ENCODE data around the gene BRIX1. TPM values are rescaled to one million over a fixed set of nuclear protein-coding genes. Genes with fewer than 3 reads are reported as not detected.

Gene BRIX1
- total and polyA plus RNA-seq, 10 donors = 17.8 to 28.3 (median 22.1) TPM

- WGBS, 5 donors = 75 to 90% (median 88%) methylated on average over 4 of the region's 4 CpGs
- TF ChIP-seq, protein P1, sequence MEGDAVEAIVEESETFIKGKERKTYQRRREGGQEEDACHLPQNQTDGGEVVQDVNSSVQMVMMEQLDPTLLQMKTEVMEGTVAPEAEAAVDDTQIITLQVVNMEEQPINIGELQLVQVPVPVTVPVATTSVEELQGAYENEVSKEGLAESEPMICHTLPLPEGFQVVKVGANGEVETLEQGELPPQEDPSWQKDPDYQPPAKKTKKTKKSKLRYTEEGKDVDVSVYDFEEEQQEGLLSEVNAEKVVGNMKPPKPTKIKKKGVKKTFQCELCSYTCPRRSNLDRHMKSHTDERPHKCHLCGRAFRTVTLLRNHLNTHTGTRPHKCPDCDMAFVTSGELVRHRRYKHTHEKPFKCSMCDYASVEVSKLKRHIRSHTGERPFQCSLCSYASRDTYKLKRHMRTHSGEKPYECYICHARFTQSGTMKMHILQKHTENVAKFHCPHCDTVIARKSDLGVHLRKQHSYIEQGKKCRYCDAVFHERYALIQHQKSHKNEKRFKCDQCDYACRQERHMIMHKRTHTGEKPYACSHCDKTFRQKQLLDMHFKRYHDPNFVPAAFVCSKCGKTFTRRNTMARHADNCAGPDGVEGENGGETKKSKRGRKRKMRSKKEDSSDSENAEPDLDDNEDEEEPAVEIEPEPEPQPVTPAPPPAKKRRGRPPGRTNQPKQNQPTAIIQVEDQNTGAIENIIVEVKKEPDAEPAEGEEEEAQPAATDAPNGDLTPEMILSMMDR (IDR thresholded peaks at IDR 0.05 in 8 of 11, conservative IDR thresholded peaks at IDR 0.05 in 3 of 11) = no peak
- TF ChIP-seq POLR2AphosphoS5 (IDR thresholded peaks at IDR 0.05) (no peak), POLR2A (IDR thresholded peaks at IDR 0.05) (no peak)
- peak overlapping the region in 6 of 8 donors; percentile 74 to 97 (median 90) for H3K4me3 ChIP-seq
- no peaks in the 10 kb centered on the region for H3K9me3 ChIP-seq
- DNase-seq = no peak
- no peaks in the 10 kb centered on the region for H3K27me3 ChIP-seq (replicated peaks in 1 of 7)
- intact Hi-C loops (cut with DNase I; ENCODE audit: low total_unique reads) = no loop called here
- peak overlapping the region in 2 of 8 donors; percentile 96 to 97 for H3K27ac ChIP-seq
- peaks cover 10 to 46% (median 32%) of the 10 kb centered on the region in 6 donors for H3K4me1 ChIP-seq
- peaks cover 0 to 39% (median 13%) of the 10 kb centered on the region in 6 donors for H3K36me3 ChIP-seq
These were observed 15.4 kb downstream of the BRIX1 start for GRCh38 chr5:34930870-34931269.

GRCh38 chr5:34932947-34933346 is 17.4 kb downstream of the BRIX1 start:
- 86 to 92% (median 89%) methylated on average over 2 of the region's 2 CpGs for WGBS, 5 donors
- Histone ChIP-seq H3K27me3 (replicated peaks in 1 of 7) (no peaks in the 10 kb centered on the region), H3K4me1 (peaks cover 10 to 45% (median 32%) of the 10 kb centered on the region in 6 donors), H3K9me3 (no peaks in the 10 kb centered on the region), H3K27ac (no peak overlapping the region), H3K4me3 (no peak overlapping the region), H3K36me3 (peaks cover 0 to 46% (median 24%) of the 10 kb centered on the region in 6 donors)
- TF ChIP-seq, protein P1 (IDR thresholded peaks at IDR 0.05 in 8 of 11, conservative IDR thresholded peaks at IDR 0.05 in 3 of 11) = no peak
- no peak for TF ChIP-seq POLR2A (IDR thresholded peaks at IDR 0.05)
- TF ChIP-seq POLR2AphosphoS5 (IDR thresholded peaks at IDR 0.05) = no peak
- DNase-seq = no peak
- intact Hi-C loops (cut with DNase I; ENCODE audit: low total_unique reads) = no loop called here

DNA sequence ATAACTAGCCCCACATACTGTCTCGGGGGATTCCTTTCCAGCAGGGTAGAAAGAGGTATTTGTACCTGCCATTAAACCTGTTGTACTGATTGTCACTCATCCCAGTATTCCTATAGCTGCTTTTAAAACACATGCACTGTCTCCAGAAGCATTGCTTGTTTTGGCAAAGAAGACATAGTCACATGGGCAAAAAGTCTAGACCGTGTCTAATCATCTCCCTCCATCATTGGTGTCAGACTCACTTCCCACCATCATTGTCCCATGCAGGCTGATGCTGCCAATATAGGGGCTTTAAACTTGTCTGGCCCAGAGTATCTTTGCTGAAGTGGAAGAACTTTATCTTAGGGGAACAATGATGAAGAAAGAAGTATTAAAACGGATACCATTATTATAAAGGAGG is 26.4 kb downstream of the BRIX1 start:
- WGBS, 5 donors = 94 to 98% (median 98%) methylated on average over 3 of the region's 3 CpGs
- no peaks in the 10 kb centered on the region for H3K4me1 ChIP-seq
- peaks cover 0 to 100% (median 79%) of the 10 kb centered on the region in 6 donors for H3K36me3 ChIP-seq
- TF ChIP-seq, protein P1 (IDR thresholded peaks at IDR 0.05 in 8 of 11, conservative IDR thresholded peaks at IDR 0.05 in 3 of 11) = no peak
- TF ChIP-seq POLR2AphosphoS5 (IDR thresholded peaks at IDR 0.05) (no peak), POLR2A (IDR thresholded peaks at IDR 0.05) (no peak)
- no peaks in the 10 kb centered on the region for H3K9me3 ChIP-seq
- no peak for DNase-seq
- intact Hi-C loops (cut with DNase I; ENCODE audit: low total_unique reads) = no loop called here
- no peak overlapping the region for H3K4me3 ChIP-seq
- H3K27ac ChIP-seq = no peak overlapping the region
- H3K27me3 ChIP-seq (replicated peaks in 1 of 7) = no peaks in the 10 kb centered on the region

DNA sequence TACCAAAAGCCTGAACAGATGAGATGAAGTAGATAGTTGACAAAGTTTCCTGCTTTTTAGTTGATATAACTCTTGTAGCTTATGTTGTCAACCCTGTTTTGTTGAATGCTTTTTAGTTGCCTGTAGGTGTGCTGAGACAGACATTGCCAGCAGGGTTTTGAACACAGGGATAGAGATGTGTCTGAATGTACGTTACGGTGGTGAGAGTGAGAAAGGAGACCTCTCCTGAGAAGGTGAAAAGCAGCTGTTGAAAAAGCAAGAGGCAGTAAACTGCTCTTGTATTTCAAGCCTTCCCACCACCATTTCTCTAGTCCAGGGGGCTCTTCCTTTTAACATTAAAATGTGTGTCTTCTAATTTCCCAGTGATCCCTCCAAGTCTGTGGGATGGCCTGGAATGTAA is 28.5 kb downstream of the BRIX1 start:
- WGBS, 5 donors = 94 to 100% (median 97%) methylated on average over 2 of the region's 2 CpGs
- H3K4me3 ChIP-seq = no peak overlapping the region
- H3K4me1 ChIP-seq = no peaks in the 10 kb centered on the region
- H3K9me3 ChIP-seq = no peaks in the 10 kb centered on the region
- H3K36me3 ChIP-seq = peaks cover 0 to 100% (median 61%) of the 10 kb centered on the region in 6 donors
- no peaks in the 10 kb centered on the region for H3K27me3 ChIP-seq (replicated peaks in 1 of 7)
- no peak overlapping the region for H3K27ac ChIP-seq
- intact Hi-C loops (cut with DNase I; ENCODE audit: low total_unique reads) = no loop called here
- no peak for DNase-seq
- TF ChIP-seq, protein P1 (IDR thresholded peaks at IDR 0.05 in 8 of 11, conservative IDR thresholded peaks at IDR 0.05 in 3 of 11) = no peak
- TF ChIP-seq POLR2A (IDR thresholded peaks at IDR 0.05) = no peak
- TF ChIP-seq POLR2AphosphoS5 (IDR thresholded peaks at IDR 0.05) = no peak
